Measurements from ENCODE around the gene FOXO6.

FOXO6 gene

DNA sequence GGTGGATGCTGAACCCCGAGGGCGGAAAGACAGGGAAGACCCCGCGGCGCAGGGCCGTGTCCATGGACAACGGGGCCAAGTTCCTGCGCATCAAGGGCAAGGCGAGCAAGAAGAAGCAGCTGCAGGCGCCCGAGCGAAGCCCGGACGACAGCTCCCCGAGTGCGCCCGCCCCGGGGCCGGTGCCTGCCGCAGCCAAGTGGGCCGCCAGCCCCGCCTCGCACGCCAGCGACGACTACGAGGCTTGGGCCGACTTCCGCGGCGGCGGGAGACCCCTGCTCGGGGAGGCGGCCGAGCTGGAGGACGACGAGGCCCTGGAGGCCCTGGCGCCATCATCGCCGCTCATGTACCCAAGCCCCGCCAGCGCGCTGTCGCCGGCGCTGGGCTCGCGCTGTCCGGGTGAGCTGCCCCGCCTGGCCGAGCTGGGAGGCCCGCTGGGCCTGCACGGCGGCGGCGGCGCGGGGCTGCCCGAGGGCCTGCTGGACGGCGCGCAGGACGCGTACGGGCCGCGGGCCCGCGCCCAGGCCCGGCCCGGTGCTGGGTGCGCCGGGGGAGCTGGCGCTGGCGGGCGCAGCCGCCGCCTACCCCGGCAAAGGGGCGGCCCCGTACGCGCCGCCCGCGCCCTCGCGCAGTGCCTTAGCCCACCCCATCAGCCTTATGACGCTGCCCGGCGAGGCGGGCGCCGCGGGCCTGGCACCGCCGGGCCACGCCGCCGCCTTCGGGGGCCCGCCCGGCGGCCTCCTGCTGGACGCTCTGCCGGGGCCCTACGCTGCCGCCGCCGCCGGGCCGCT is 20.7 kb downstream of the FOXO6 start:
- ChIA-PET CTCF (no interaction called here), POLR2A (no interaction called here)
- DNase-seq (ENCODE audit: extremely low spot score), result no peak
- no peak for TF ChIP-seq BHLHE40 (IDR thresholded peaks at IDR 0.05; ENCODE audit: borderline replicate concordance)
- no peak for TF ChIP-seq NFRKB (IDR thresholded peaks at IDR 0.05)

- CTCF ChIA-PET, result no interaction called here
- no peak for DNase-seq (ENCODE audit: extremely low spot score)
- TF ChIP-seq LEF1 (IDR thresholded peaks at IDR 0.05; ENCODE audit: borderline replicate concordance) (no peak), ARNT (IDR thresholded peaks at IDR 0.05) (no peak), PKNOX1 (IDR thresholded peaks at IDR 0.05) (no peak), FOXM1 (IDR thresholded peaks at IDR 0.05; ENCODE audit: borderline replicate concordance) (no peak), TARDBP (IDR thresholded peaks at IDR 0.05) (no peak)
- POLR2A ChIA-PET, result no interaction called here
Measured at GRCh38 chr1:41382480-41383090, 21.4 kb downstream of the FOXO6 start.

DNA sequence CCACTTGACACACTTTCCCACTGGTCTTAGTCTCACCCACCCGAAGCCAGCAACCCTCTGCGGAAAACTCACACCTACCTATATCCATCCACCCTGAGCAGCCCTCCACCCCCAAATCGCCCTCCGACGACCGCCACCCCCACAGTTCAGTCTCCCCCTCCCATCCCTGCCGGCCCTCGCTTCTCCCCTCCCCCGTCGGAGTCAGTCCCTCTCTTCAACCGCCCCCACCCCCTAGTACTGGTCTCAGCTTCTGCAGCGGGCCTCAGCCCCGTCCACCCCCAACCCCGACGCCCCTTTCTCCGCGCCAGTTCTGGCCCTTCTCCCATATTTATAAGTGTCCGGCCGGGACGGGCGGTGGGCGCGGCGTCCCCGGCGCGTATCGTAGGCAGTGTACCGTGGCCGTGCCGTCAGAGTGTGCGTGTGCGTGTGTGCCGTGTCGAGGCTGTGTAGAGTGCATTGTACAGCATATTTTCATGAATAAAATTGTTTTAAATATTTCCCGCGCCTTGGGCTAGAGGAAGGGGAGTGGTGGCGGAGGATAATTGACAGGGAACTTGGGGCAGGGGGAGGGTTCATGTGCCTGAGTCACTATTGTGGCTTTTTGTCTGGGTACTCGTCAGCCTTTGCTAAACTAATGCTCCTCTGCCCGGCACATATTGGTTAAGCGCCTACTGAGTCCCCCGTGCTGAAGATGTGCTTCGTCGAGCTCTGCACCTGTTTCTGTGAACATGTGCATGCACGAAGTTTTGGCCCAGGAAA is 22.0 kb downstream of the FOXO6 start:
- DNase-seq (ENCODE audit: extremely low spot score), result no peak
- POLR2A ChIA-PET, result no interaction called here
- CTCF ChIA-PET, result no interaction called here
- TF ChIP-seq SUZ12 (IDR thresholded peaks at IDR 0.05), result no peak
- TF ChIP-seq ELF4 (IDR thresholded peaks at IDR 0.05), result no peak
- TF ChIP-seq NFRKB (IDR thresholded peaks at IDR 0.05), result no peak

DNA sequence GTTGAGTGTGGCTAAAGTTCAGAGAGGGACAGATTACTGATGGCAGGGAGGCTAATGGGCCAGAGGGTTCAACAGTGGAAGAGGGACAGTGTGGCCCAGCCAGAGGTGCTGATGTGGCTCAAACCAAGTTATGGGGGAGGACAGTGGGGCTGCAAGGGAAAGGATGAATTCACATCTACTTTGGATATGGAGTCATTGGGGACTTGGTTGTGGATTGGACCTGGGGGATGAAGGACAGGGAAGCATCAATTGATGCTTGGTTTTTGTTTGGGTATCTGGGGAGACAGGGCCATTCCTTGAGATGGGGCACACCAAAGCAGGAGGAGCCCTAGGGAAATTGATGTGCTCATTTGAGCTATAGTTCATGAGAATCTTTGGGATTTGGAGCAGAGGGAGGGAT is 23.3 kb downstream of the FOXO6 start:
- CTCF ChIA-PET, result no interaction called here
- no peak for DNase-seq (ENCODE audit: extremely low spot score)
- POLR2A ChIA-PET, result interaction anchor here (0.6 kb wide), 1 partner anchor 13 kb away, joined by 3 read pairs; no protein-coding TSS in a partner anchor
- no peak for TF ChIP-seq CTBP1 (IDR thresholded peaks at IDR 0.05; ENCODE audit: borderline replicate concordance)
- TF ChIP-seq SP1 (IDR thresholded peaks at IDR 0.05), result no peak
- no peak for TF ChIP-seq TARDBP (IDR thresholded peaks at IDR 0.05)

DNA sequence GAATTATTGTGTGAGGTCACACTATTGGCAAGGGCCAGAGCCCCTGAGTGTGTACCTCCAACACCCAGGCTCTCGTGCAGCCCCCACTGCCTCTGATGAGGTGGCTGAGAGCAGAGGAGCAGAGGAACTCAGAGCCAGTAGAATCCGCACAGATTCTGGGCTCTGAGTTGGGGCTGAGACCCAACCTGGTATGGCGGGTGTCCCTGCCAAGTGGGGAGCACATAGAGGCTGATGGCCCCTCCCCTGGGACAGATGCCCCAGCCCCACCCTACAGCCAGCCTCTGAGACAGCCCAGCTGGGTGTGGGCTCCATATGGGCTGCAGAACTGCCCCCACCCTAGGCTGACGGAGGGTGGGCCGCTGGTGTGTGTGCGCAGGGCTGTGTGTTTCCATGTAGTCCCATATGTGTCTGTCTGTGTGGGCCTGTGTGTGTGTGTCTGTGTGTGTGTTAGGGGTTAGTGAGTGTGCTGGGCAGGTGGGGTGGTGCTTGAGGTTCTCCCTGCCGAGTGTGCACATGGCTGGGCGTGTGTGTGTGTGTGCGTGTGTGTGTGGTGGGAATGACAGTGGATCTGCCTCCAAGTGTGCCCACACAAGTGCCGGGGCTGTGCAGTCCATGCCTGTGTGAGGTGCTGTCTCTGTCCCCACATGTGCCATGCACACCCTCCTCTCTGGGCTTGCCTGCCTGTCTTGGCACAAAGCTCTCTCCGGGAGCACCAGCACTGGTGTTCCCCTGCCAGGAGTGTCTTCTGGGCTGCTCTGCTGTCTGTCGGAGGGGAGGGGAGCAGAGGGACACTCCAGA is 24.4 kb downstream of the FOXO6 start:
- DNase-seq (ENCODE audit: extremely low spot score), result no peak
- TF ChIP-seq FOXK2 (IDR thresholded peaks at IDR 0.05), result no peak
- no peak for TF ChIP-seq SP1 (IDR thresholded peaks at IDR 0.05)
- TF ChIP-seq PKNOX1 (IDR thresholded peaks at IDR 0.05), result no peak
- TF ChIP-seq SUZ12 (IDR thresholded peaks at IDR 0.05), result no peak
- no peak for TF ChIP-seq ARNT (IDR thresholded peaks at IDR 0.05)
- no peak for TF ChIP-seq L3MBTL2 (conservative IDR thresholded peaks at IDR 0.05)
- TF ChIP-seq FOXA1 (IDR thresholded peaks at IDR 0.05), result no peak
- TF ChIP-seq FOXM1 (IDR thresholded peaks at IDR 0.05; ENCODE audit: borderline replicate concordance), result no peak
- TF ChIP-seq TARDBP (IDR thresholded peaks at IDR 0.05), result no peak
- no peak for TF ChIP-seq LEF1 (IDR thresholded peaks at IDR 0.05; ENCODE audit: borderline replicate concordance)
- no peak for TF ChIP-seq BHLHE40 (IDR thresholded peaks at IDR 0.05; ENCODE audit: borderline replicate concordance)
- TF ChIP-seq NFRKB (IDR thresholded peaks at IDR 0.05), result no peak
- no peak for TF ChIP-seq ZNF384 (IDR thresholded peaks at IDR 0.05)
- ChIA-PET CTCF (no interaction called here), POLR2A (no interaction called here)

GRCh38 chr1:41386196-41386663 is 25.0 kb downstream of the FOXO6 start:
- no peak for DNase-seq (ENCODE audit: extremely low spot score)
- POLR2A ChIA-PET, result no interaction called here
- no peak for TF ChIP-seq CTBP1 (IDR thresholded peaks at IDR 0.05; ENCODE audit: borderline replicate concordance)
- TF ChIP-seq FOXK2 (IDR thresholded peaks at IDR 0.05), result no peak
- TF ChIP-seq SP1 (IDR thresholded peaks at IDR 0.05), result no peak
- TF ChIP-seq SUZ12 (IDR thresholded peaks at IDR 0.05), result no peak
- TF ChIP-seq PKNOX1 (IDR thresholded peaks at IDR 0.05), result no peak
- TF ChIP-seq BHLHE40 (IDR thresholded peaks at IDR 0.05; ENCODE audit: borderline replicate concordance), result no peak
- TF ChIP-seq ZNF384 (IDR thresholded peaks at IDR 0.05), result no peak
- TF ChIP-seq L3MBTL2 (conservative IDR thresholded peaks at IDR 0.05), result no peak
- TF ChIP-seq ELF4 (IDR thresholded peaks at IDR 0.05), result no peak
- TF ChIP-seq TARDBP (IDR thresholded peaks at IDR 0.05), result no peak
- no peak for TF ChIP-seq FOXM1 (IDR thresholded peaks at IDR 0.05; ENCODE audit: borderline replicate concordance)
- TF ChIP-seq LEF1 (IDR thresholded peaks at IDR 0.05; ENCODE audit: borderline replicate concordance), result no peak
- CTCF ChIA-PET, result no interaction called here

Data from HEK293T (cell line).